ENCODE measurements around the gene CD37. TPM values are rescaled to one million over a fixed set of nuclear protein-coding genes. Genes with fewer than 3 reads are reported as not detected.
A peak's percentile ranks its signal among the peaks of the same experiment; 100 is the strongest.
"Not testable (repeated sequence)": the region's sequence is repeated elsewhere in the genome, so short reads cannot be mapped to it uniquely, and the experiment has no call there.

Gene CD37
- total and polyA plus RNA-seq, 3 donors from 2014 or later, result 12.6 to 23.2 (median 16.2) TPM

- Histone ChIP-seq H3K27ac (no peak overlapping the region), H3K36me3 (ENCODE audit: low read depth, missing control alignments) (no peaks in the 10 kb centered on the region), H3K4me3 (no peak overlapping the region), H3K4me1 (no peaks in the 10 kb centered on the region), H3K27me3 (no peaks in the 10 kb centered on the region), H3K9me3 (no peaks in the 10 kb centered on the region)
- intact Hi-C loops (cut with DNase I; ENCODE audit: low total_unique reads), result no loop called here
- DNase-seq, result no peak
- TF ChIP-seq POLR2A (IDR thresholded peaks at IDR 0.05) (no peak), CTCF (IDR thresholded peaks at IDR 0.05) (no peak)
Measured at GRCh38 chr19:49318296-49318695, 16.9 kb upstream of the CD37 start.

- Histone ChIP-seq H3K4me1 (no peaks in the 10 kb centered on the region), H3K36me3 (ENCODE audit: low read depth, missing control alignments) (no peaks in the 10 kb centered on the region), H3K27me3 (no peaks in the 10 kb centered on the region), H3K27ac (peak within 1 kb of the TSS in 1 of 2 donors; percentile 47), H3K9me3 (no peaks in the 10 kb centered on the region), H3K4me3 (peak within 1 kb of the TSS; percentile 31 to 47)
- peak; percentile 61 for DNase-seq
- TF ChIP-seq CTCF (IDR thresholded peaks at IDR 0.05) (no peak), POLR2A (IDR thresholded peaks at IDR 0.05) (no peak)
- intact Hi-C loops (cut with DNase I; ENCODE audit: low total_unique reads), result no loop called here
- WGBS, 2 donors, result 78 to 86% methylated on average over 33 to 38 of the region's 38 CpGs
Measured at GRCh38 chr19:49324801-49325576, 10.2 kb upstream of the CD37 start, which contains the start of gene SLC6A16. TSS of gene SLC6A16 (minus strand) at chr19:49325191. CDS start at chr19:49311347, 13,844 bp downstream.

- intact Hi-C loops (cut with DNase I; ENCODE audit: low total_unique reads); H3K27ac ChIP-seq; H3K4me3 ChIP-seq; H3K36me3 ChIP-seq (ENCODE audit: low read depth, missing control alignments); H3K9me3 ChIP-seq; H3K27me3 ChIP-seq; DNase-seq; H3K4me1 ChIP-seq: not testable (repeated sequence)
- 89 to 92% methylated on average over 13 of the region's 13 CpGs for WGBS, 2 donors
Measured at GRCh38 chr19:49325756-49326155, 9.4 kb upstream of the CD37 start.

- Histone ChIP-seq H3K4me1 (no peaks in the 10 kb centered on the region), H3K9me3 (no peaks in the 10 kb centered on the region), H3K27me3 (no peaks in the 10 kb centered on the region), H3K36me3 (ENCODE audit: low read depth, missing control alignments) (no peaks in the 10 kb centered on the region), H3K4me3 (no peak overlapping the region), H3K27ac (no peak overlapping the region)
- 92 to 93% methylated on average over 3 of the region's 3 CpGs for WGBS, 2 donors
- intact Hi-C loops (cut with DNase I; ENCODE audit: low total_unique reads), result no loop called here
- TF ChIP-seq CTCF (IDR thresholded peaks at IDR 0.05) (no peak), POLR2A (IDR thresholded peaks at IDR 0.05) (no peak)
- DNase-seq, result no peak
Measured at GRCh38 chr19:49326165-49326704, 9.0 kb upstream of the CD37 start.

- DNase-seq, result no peak
- no peaks in the 10 kb centered on the region for H3K4me1 ChIP-seq
- H3K36me3 ChIP-seq (ENCODE audit: low read depth, missing control alignments), result no peaks in the 10 kb centered on the region
- TF ChIP-seq CTCF (IDR thresholded peaks at IDR 0.05) (peak in 2 of 3 experiments; percentile 28 to 30), POLR2A (IDR thresholded peaks at IDR 0.05) (no peak)
- intact Hi-C loops (cut with DNase I; ENCODE audit: low total_unique reads), result no loop called here
- WGBS, 2 donors, result 73 to 83% methylated on average over 2 of the region's 2 CpGs
- no peaks in the 10 kb centered on the region for H3K9me3 ChIP-seq
- H3K4me3 ChIP-seq, result no peak overlapping the region
- no peaks in the 10 kb centered on the region for H3K27me3 ChIP-seq
- H3K27ac ChIP-seq, result no peak overlapping the region
Measured at GRCh38 chr19:49327878-49328544, 7.2 kb upstream of the CD37 start.
